IPS-NIHi7 (cell line): ENCODE measurements around the gene RIMBP2.

ENCODE experiments used
- DNase-seq: peaks from one replicate; pipeline ENCODE4 v3.0.0; 2012; ENCODE audit warnings: mixed read lengths; ENCODE audit errors: extremely low spot score

Gene RIMBP2

GRCh38 chr12:130506844-130507243, 209.3 kb downstream of the RIMBP2 start:
- no peak for DNase-seq

- no peak for DNase-seq
Observed at GRCh38 chr12:130504840-130505175, 211.3 kb downstream of the RIMBP2 start.

GRCh38 chr12:130504110-130504839, 211.8 kb downstream of the RIMBP2 start:
- no peak for DNase-seq

GRCh38 chr12:130501821-130502220, 214.3 kb downstream of the RIMBP2 start:
- DNase-seq: no peak

DNA sequence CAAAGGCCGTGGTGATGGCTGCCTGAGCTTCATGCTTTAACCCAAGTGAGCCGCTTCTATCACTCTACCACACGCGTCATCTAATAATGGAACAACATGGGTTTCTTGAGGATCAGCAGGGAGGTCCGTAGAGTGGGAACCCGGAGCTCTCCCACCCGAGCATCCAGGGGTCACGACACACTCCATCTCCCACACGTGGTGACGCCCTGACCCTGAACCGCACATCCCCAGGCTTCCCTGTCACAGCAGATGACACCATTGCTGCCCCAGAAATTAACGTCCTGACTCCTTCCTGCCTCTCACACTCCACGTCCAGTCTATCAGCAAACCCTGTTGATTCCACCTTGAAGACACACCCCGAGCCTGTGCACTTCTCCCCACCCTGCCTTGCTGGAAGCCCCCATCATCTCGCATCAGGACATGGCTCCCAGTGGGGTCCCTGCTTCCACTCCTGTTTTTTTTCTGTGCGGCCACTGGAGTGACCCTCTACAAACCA, 215.2 kb downstream of the RIMBP2 start:
- no peak for DNase-seq

DNA sequence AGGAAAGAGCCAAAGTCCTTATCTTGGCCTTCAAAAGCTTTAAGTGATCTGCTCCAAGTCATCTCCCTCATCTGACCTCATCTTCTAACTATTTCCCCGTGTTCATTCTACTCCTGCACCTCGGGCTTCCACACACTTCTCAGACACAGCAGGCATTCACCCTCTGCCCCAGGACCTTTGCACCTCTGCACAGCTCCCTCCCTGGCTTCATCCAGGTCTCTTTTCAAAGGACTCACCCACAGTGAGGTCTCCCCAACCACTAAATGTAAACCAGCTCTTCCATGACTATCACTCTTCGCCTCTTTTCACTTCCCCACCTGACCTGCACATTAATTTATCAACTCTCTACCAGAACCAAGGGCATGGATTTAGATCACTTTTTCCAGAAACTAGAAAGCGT, 216.6 kb downstream of the RIMBP2 start:
- no peak for DNase-seq

- no peak for DNase-seq
Observed at GRCh38 chr12:130498589-130499385, 217.3 kb downstream of the RIMBP2 start.

DNA sequence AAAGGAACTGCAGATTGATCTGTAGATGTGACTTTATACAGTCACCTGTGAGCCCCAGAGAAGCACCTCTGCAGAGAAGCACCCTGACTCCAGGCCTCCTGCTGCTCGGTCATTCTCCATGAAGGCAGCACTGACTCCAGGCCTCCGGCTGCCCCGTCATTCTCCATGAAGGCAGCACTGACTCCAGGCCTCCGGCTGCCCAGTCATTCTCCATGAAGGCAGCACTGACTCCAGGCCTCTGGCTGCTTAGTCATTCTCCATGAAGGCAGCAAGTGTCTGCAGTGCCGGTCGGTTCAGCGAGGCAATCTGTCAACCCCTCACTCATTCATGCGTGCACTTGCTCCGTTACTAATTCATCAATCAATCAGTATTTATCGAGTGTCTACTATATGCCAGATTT, 218.1 kb downstream of the RIMBP2 start:
- no peak for DNase-seq

DNA sequence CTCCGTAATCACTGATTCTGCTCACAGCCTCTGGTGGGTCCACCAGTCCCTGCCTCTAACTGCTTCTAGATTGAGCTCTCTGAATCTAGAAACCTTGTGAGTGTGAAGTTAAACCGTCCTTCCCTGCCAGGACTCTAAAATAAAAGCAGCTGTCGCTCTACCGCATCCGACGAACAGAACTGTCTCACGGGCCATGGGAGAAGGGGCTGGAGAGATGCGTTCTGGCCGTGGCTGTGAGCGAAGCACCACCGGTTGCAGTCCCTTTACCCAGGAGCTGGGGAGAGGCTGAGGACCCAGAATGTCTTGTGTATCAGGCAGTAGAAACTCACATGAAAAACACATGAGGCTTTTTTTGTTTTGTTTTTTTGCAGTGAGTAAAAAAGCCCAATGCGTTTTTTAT, 218.8 kb downstream of the RIMBP2 start:
- DNase-seq: no peak

GRCh38 chr12:130496516-130497120, 219.5 kb downstream of the RIMBP2 start:
- DNase-seq: no peak

GRCh38 chr12:130495156-130495555, 220.9 kb downstream of the RIMBP2 start:
- DNase-seq: no peak

- DNase-seq: no peak
Observed at GRCh38 chr12:130494736-130495135, 221.4 kb downstream of the RIMBP2 start.

DNA sequence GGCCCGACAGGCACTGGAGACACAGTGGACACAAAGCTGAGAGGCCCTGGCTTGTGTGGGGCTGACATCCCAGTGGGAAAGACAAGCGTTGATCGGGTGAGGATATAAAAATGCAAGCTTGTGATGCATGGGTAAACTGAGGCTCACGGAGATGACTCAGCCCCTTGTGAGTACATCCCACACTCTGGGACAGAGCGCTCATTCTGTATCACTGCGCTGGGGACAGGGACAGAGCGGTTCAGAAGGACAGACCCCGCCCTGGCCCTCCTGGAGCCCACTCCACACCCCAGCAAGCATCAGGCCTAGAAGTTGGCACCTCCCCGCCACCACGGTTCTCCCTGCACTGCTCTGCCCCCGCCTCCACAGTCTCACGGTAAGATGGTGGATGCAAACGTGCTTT, 222.1 kb downstream of the RIMBP2 start:
- no peak for DNase-seq

DNA sequence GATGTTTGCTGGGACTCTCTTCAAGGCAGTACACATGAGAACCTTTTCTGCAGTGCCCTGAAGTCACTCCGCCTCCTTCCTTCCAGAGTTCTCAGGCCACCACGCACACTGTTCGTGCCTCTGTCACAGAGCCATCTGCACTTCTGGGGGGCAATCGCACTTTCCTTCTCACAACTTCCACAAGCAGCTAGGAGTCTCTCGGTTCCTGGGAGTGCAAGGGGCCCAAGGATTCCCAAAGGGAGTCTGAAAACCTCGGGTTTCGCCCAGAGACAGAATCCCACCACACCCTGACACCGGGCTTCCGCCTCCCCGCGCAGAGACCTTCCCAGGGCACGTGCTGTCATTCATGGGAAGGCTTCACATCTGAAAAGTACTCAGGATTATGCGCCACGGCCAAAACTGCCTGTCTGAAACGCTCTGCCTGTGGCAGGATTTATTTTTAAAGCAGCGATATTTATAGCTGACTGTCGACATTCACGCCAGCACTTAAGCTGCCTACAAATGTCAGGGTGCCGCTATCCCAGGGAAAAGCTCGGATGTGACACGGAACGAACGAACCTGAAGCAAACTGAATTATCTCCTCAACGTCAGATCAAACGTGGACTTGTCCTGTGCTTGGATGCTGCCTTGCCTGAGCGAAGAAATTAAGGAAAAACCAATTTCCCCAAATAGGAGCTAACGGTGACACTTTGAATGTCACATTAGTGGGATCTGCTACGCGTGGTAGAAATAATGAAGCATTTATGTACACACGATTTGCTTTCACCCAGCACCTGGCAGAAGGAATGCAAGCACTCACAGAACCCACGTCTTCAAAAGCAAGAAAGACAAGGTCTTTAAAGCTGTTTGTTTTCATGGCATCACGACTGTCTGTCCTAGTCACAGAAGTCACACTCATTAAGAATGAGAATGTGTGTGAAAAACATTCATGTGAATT, 224.4 kb downstream of the RIMBP2 start:
- DNase-seq: no peak

DNA sequence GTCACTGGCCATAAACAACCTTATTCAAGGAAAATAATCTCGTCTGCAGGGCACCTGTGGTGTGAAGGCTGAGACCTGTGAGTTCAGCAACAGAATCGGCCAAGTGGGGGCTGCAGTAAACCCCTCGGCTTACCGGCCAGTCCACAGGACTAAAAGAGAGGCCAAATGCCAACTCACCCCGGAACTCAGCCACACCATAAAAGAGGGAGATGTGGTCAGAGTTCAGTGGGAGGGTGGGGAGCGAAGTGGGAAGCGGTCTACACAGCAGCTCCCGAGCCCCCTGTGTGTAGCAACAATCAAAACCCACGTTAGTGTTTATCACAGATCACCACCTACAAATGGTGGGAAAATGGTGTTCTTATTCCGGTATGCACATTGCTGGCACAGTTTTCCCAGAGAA, 225.4 kb downstream of the RIMBP2 start:
- DNase-seq: no peak

DNA sequence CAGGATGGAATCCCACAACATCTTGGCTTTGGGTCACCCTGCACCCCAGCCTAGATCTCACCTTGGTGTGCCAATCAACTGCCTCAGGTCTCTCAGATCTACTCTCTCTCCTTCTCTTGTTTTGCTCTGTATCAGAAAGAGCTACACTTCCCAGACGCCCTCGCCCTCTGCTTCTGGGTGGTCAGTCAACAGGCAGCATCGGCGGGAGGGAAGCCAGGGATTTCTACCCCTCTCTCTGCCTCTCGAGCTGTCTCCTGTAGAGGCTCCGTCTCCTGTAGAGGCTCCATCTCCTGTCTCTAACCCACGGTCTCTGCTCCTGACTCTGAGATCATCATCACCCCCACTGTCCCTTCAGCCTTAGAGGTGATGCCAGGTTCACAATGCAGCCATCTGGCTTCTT, 226.8 kb downstream of the RIMBP2 start:
- no peak for DNase-seq

GRCh38 chr12:130488358-130488710, 227.8 kb downstream of the RIMBP2 start:
- no peak for DNase-seq

DNA sequence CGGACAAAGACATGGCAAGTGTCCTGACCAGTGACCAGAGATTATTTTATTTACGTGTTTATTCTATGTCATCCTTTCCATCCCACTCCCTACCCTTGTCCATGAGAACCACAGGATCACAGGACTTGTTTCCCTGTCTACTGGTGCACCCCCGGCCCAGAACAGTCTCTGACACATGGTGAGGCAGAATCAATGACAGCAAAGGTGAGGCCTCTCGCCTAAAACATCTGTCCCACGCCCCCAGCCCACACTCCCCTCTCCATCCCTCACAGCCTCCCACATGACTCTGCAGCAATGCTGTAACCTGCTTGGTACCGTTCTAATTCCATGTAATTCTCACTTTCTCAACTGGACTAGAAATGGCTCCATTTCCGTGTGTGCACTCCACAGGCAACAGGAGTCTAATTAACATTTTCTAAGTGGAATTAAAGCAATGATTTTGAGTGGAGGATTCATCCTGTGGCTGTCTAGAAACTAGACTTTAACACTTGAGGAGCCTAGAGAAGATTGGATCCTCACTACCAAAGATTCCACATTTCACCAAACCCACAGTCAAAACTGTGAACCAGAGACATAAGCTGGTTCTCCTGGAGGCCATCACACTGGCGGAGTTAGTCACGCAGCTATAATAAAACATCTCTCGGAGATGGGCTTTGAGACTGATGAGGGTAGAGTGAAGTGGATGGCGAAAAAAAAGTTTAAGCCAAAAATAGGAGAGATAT, 228.3 kb downstream of the RIMBP2 start:
- DNase-seq: no peak

GRCh38 chr12:130486891-130487416, 229.1 kb downstream of the RIMBP2 start:
- DNase-seq: no peak

DNA sequence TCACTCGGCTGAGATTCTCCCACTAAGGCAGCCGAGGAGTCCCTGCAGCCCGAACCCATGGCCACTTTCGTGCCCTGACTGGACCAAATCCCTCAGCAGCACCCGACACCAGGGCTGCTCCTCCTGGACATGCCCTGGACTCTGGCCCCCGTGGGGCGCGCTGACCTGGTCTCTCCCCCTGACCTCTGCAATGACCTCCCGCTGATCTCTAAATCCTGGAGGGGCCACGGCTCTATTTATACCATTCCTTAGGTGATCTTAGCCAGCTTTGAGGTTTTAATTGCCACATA, 230.0 kb downstream of the RIMBP2 start:
- DNase-seq: no peak
